RCC 7860 (cell line): Measurements from ENCODE around the gene SLC2A8.

Source experiments
- DNase-seq: peaks from one replicate; pipeline ENCODE4 v3.0.0-alpha.2; 2015; ENCODE audit warnings: low spot score
- FAIRE-seq: peaks from 2 replicates; lab custom pipeline; 2012; peaks lifted over from hg19 to GRCh38; lab: Jason Lieb, UNC

Gene SLC2A8

GRCh38 chr9:127380479-127380878, 16.5 kb upstream of the SLC2A8 start:
- no peak for FAIRE-seq
- no peak for DNase-seq

GRCh38 chr9:127382541-127382940, 14.4 kb upstream of the SLC2A8 start:
- FAIRE-seq (no peak), DNase-seq (no peak)

- peak; percentile 62 for FAIRE-seq
- DNase-seq, result peak; percentile 71
Observed at GRCh38 chr9:127384016-127384730, 12.8 kb upstream of the SLC2A8 start.

- no peak for FAIRE-seq
- no peak for DNase-seq
Observed at GRCh38 chr9:127384901-127385300, 12.1 kb upstream of the SLC2A8 start.

- FAIRE-seq (no peak), DNase-seq (no peak)
Observed at GRCh38 chr9:127386249-127386648, 10.7 kb upstream of the SLC2A8 start.

- DNase-seq (no peak), FAIRE-seq (no peak)
Observed at GRCh38 chr9:127386981-127387380, 10.0 kb upstream of the SLC2A8 start.

GRCh38 chr9:127388037-127388855, 8.7 kb upstream of the SLC2A8 start:
- FAIRE-seq (peak; percentile 98), DNase-seq (peak; percentile 99)

- FAIRE-seq, result no peak
- peak; percentile 31 for DNase-seq
Observed at GRCh38 chr9:127388856-127389238, 8.1 kb upstream of the SLC2A8 start.

- DNase-seq (no peak), FAIRE-seq (no peak)
Observed at GRCh38 chr9:127389381-127390247, 7.4 kb upstream of the SLC2A8 start.

GRCh38 chr9:127390248-127390545, 6.8 kb upstream of the SLC2A8 start:
- DNase-seq, result no peak
- FAIRE-seq, result no peak

- DNase-seq, result peak; percentile 79
- FAIRE-seq, result no peak
Observed at GRCh38 chr9:127390563-127390962, 6.4 kb upstream of the SLC2A8 start.

- FAIRE-seq (no peak), DNase-seq (no peak)
Observed at GRCh38 chr9:127392166-127392565, 4.8 kb upstream of the SLC2A8 start.

GRCh38 chr9:127392976-127393375, 4.0 kb upstream of the SLC2A8 start:
- FAIRE-seq (no peak), DNase-seq (no peak)

- FAIRE-seq (no peak), DNase-seq (no peak)
Observed at GRCh38 chr9:127393645-127394044, 3.3 kb upstream of the SLC2A8 start.

GRCh38 chr9:127395497-127396252, 1.3 kb upstream of the SLC2A8 start:
- DNase-seq, result no peak
- no peak for FAIRE-seq

- DNase-seq, result no peak
- FAIRE-seq, result no peak
Observed at GRCh38 chr9:127396253-127396807, 639 bp upstream of the SLC2A8 start.

- FAIRE-seq (no peak), DNase-seq (peak; percentile 34)
Observed at GRCh38 chr9:127397646-127398274, 791 bp downstream of the SLC2A8 start.

- FAIRE-seq (no peak), DNase-seq (no peak)
Observed at GRCh38 chr9:127398275-127398647, 1.3 kb downstream of the SLC2A8 start.

- DNase-seq, result no peak
- no peak for FAIRE-seq
Observed at GRCh38 chr9:127398715-127399400, 1.9 kb downstream of the SLC2A8 start.
